Activated CD4-positive, alpha-beta T cell treated with anti-CD3 and anti-CD28 coated beads for 24 hours (primary cell): Measurements from ENCODE around the gene ANKRD66.
"Not testable (repeated sequence)": the region's sequence is repeated elsewhere in the genome, so short reads cannot be mapped to it uniquely, and the experiment has no call there.

ENCODE experiments used
- DNase-seq, 2 donors: peaks; one replicate each; pipeline ENCODE4 v3.0.0-alpha.2; 2020; ENCODE audit warnings: low read depth in 2 of 2

ANKRD66 gene

DNA sequence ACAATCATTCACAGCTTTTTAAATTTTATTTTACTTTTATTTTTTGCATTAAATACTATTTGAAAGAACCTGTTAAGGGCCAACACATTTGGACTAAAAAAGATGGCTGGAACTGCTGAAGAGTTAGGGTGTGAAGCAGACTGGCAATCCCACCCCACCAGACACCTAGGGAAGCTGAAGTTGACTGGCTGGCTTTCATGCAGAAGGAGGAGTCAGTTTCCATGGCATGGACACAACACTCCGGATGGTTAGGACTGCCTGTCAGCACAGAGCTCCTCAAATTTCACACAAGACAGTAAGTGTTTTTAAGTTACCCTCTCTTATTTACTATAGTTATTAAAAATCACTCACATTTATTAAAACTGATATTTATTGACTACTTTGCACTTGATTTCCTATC is at the start of gene ANKRD66:
ANKRD66 (plus strand) TSS at position 238 of the 400 bp plus-strand sequence. CDS start 5,016 bp downstream, outside the sequence.
- DNase-seq: no peak

- DNase-seq: no peak
Measured at GRCh38 chr6:46699970-46700369, 46.8 kb upstream of the ANKRD66 start.

- no peak for DNase-seq
Measured at GRCh38 chr6:46704562-46704961, 42.2 kb upstream of the ANKRD66 start.

DNA sequence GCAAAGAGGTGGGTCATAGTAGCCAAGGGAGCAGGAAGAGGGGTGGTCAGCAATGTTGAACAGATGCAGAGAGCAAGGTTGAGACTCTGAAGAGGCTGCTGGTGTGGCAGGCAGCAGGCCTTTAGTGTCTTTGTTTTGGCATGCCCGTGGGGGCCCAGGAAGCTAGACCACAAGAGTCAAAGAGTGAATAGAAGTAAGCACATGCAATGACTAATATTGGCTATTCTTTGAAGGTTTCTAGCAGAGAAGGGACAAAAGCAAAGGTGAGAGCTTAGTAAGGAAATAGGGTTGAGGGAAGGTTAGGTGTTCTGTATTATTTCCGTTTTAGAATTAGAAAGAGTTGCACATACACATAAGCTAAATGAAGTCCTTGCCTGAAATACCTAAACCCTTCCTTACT is 40.3 kb upstream of the ANKRD66 start:
- no peak for DNase-seq

DNA sequence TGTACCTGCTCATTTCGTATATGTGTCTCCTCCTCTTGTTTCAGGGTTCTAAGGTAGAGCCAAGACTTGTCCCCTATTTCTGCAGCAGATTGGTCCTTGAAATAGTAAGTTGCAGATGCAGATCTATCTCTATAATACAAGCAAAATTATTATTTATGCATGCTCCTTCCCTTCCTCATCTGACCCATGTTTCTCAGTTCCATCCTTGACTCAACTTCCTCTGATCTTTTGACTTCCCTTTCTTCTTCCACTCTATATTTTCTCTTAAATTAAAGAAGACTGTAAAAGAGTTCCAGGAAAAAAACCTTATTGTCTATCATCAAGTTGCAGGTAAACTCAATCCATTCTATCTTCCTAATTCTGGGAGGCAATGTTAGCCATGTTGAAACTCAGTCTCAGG is 35.2 kb upstream of the ANKRD66 start:
- no peak for DNase-seq

- DNase-seq: no peak
Measured at GRCh38 chr6:46715141-46715540, 31.6 kb upstream of the ANKRD66 start.

- DNase-seq: no peak
Measured at GRCh38 chr6:46719099-46719498, 27.6 kb upstream of the ANKRD66 start.

DNA sequence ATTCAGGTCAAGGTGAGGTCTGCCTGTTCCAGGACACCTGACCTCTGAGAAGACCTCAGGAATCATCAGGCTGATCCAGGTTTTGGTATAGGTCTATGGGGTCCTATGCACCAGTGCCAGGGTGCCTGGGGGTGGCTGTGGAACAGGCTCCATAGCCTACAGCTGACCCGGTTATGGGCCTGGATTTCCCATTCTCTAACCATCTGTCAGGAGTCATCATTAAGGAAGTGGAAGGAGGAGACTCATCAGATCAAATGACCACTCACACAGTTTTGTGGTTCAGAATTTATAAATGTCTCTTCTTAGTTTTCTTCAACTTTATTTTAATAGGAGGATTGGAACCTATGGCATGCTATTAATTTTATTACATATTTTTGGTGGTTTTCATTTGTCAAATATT is 26.3 kb upstream of the ANKRD66 start:
- no peak for DNase-seq

- no peak for DNase-seq
Measured at GRCh38 chr6:46729787-46730326, 16.9 kb upstream of the ANKRD66 start.

DNA sequence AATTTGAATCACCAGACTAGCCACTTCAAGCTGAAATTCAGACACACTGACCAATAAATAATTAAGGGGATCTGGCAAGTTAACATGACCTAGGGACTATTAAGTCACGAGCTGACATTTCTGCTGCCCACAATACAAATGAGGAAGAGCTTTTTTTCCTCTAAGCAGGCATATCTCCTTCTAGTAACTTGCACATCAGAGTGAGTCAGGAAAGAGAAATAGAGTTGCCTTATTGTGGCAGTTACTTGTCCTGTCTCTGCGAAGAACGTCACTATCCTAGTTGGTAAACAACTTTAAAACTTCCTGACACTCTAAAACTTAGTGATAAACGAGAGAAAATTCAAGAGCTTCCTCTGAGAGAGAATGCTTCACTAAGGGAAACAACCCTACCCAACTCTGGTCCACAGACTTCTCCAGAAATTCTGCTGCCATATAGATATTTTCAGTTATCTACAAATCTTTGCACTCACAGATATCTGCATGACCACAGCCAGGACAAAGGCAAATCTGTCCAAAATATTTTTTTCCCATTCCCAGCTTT is 15.7 kb upstream of the ANKRD66 start:
- no peak for DNase-seq

DNA sequence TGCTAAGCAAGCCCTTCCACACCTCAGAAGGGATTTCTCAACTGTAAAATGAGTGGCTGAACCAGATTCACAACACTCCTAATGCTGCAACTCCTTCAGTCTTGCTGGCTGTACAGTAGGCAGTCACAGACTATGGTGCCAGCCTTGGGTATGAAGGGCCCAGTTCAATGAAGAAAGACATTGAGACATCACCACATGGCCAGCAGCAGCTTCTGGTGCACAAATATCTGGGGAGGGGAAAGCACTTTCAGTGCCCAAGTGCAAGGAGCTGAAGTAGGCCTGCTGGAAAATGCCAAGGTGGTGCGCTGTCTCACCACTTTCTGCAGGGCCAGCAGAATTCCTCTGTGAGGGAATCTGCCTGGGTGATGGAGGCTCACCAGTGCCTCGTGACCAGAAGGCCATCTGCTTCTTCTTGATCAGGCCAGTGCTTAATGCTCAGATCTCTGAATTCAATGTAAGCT is 13.4 kb upstream of the ANKRD66 start:
- DNase-seq: no peak

DNA sequence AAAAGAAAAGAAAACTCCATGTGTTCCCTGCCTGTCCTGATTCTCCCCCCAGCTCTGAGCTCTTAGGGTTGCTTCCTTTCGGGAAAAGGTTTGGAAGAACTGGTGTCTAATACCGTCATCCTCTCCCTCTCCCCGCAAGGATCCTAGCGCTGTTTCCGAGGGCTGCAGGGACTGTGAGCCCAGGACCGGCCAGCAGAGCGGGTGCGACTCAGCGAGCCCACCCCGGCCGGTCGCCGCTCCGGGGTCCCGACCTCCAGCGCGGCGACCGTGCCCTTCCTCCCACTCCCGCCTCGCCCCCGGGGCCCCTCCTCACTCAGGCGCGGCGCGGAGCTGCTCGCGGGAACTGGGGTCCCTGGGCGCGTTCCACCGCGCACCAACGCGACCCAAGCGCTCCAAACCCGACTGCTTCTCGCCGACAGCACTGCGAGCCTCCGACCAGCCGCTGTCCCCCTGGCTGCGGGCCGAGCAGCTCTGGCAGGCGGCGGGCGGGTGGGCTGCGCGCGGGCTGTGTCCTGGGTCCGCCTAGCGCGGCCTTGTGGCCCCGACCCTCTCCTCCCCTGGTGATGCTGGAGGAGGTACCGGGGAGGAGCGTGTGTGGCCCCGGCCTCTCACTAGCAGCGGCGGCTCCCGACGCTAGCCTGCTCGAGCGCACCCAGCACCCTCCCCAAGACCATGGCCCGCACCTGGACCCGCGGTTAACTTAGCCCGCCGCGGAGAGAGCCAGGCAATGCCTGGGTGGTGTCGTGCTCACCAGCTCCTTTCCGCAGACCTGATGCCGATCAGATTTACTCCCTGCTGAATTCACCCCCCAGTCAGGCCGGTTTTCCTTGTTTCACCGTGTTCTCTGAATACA is 11.6 kb upstream of the ANKRD66 start, which contains the start of gene PLA2G7:
PLA2G7 (minus strand) TSS at position 509 of the 853 bp plus-strand sequence. CDS start 12,484 bp downstream, outside the sequence.
- DNase-seq: no peak

DNA sequence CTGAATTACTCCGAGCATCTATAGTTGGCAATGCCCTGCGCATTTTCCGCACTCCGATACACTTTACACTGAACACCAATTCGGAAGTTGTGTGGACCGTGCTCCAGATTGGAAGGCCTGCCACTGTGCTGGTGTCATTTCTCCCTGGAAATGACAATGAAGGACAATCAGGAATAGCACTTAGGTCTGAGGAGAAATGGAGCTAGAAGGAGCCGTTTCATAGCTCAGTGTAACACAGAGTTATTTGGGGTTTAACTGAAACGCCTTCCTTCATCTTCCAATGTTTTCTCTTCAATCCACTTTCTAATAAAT is 11.1 kb upstream of the ANKRD66 start:
- DNase-seq: no peak

DNA sequence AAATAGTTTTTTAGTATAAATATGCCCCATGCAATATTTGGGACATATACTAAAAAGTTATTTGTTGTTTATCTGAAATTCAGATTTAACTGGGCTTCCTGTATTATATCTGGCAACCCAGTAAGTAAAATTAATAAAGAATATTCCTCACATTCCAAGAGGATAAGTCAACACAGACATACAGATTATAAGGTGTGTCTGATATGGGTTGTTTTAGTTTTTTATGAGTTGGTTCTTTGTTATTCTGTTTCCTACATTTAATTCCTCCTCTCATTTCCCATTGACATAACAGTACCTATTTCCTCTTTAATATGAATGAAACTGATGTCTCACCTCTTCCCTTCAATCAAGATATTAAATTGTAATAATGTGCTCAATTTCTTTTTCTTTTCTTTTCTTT is 9.8 kb upstream of the ANKRD66 start:
- no peak for DNase-seq

- DNase-seq: no peak
Measured at GRCh38 chr6:46741482-46741881, 5.3 kb upstream of the ANKRD66 start.

GRCh38 chr6:46741910-46742309 is 4.8 kb upstream of the ANKRD66 start:
- no peak for DNase-seq

- DNase-seq: no peak
Measured at GRCh38 chr6:46743425-46744158, 3.1 kb upstream of the ANKRD66 start.

GRCh38 chr6:46744159-46744725 is 2.5 kb upstream of the ANKRD66 start:
- DNase-seq: not testable (repeated sequence)

- no peak for DNase-seq
Measured at GRCh38 chr6:46745973-46746372, 760 bp upstream of the ANKRD66 start.

- no peak for DNase-seq
Measured at GRCh38 chr6:46748940-46749503, 2.3 kb downstream of the ANKRD66 start.

- no peak for DNase-seq
Measured at GRCh38 chr6:46749731-46750130, 3.0 kb downstream of the ANKRD66 start.

DNA sequence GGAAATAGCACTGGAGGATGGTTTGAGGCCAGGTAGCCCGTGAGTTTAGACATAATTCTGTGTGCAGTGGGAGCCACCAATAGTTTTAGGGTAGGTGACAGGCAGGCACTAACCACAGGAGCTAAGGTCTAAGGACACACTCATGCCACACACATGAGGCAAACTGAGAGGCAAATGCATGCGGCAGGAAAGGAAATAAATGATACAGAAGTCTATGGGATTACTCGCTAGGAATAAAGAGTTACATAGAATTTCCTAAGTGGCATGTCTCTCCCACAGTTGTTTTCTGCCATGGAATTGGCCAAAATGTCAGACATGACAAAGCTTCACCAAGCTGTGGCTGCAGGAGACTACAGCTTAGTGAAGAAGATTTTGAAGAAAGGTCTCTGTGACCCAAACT is 4.9 kb downstream of the ANKRD66 start:
- DNase-seq: no peak
